HepG2 (cell line): ENCODE data around the gene C1orf35. TPM values are rescaled to one million over a fixed set of nuclear protein-coding genes. Genes with fewer than 3 reads are reported as not detected.

Source experiments
- ARID5B ChIP-seq: IDR thresholded peaks from 2 replicates; pipeline ENCODE4 v1.4.0; 2020; ENCODE audit warnings: mild to moderate bottlenecking, missing genetic modification reagents
- EHMT2 ChIP-seq: fragments of 200-600 bp; sonication (generic); IDR thresholded peaks from 2 replicates; pipeline ENCODE4 v1.7.0; 2017; ENCODE audit warnings: antibody characterized with exemption, low read depth, low read length, borderline replicate concordance
- ESRRA ChIP-seq: sonication (generic); formaldehyde crosslinking; IDR thresholded peaks from 2 replicates; pipeline ENCODE4 v1.5.1; 2020; ENCODE audit warnings: mild to moderate bottlenecking, low read depth, missing genetic modification reagents
- GMEB2 ChIP-seq: IDR thresholded peaks from 2 replicates; pipeline ENCODE4 v1.6.1; 2016; ENCODE audit warnings: missing biosample characterization, missing genetic modification reagents, low read depth
- HMG20A ChIP-seq: IDR thresholded peaks from 2 replicates; pipeline ENCODE4 v1.6.1; 2016; ENCODE audit warnings: borderline replicate concordance
- IRF2 ChIP-seq: IDR thresholded peaks from 2 replicates; pipeline ENCODE4 v1.6.1; 2018; ENCODE audit warnings: missing genetic modification reagents, missing compliant biosample characterization
- PATZ1 ChIP-seq: sonication (generic); formaldehyde crosslinking; IDR thresholded peaks from 2 replicates; pipeline ENCODE4 v1.4.0; 2020; ENCODE audit warnings: missing genetic modification reagents
- TBX2 ChIP-seq: sonication (generic); formaldehyde crosslinking; IDR thresholded peaks from 2 replicates; pipeline ENCODE4 v1.5.0; 2020; ENCODE audit warnings: missing genetic modification reagents, mild to moderate bottlenecking, borderline replicate concordance
- ZNF326 ChIP-seq: sonication (generic); formaldehyde crosslinking; IDR thresholded peaks from 2 replicates; pipeline ENCODE4 v1.4.0; 2020; ENCODE audit warnings: missing genetic modification reagents, borderline replicate concordance
- ZNF407 ChIP-seq: sonication (generic); formaldehyde crosslinking; IDR thresholded peaks from one replicate; pipeline ENCODE4 v1.5.1; 2020; ENCODE audit warnings: mild to moderate bottlenecking, missing genetic modification reagents; ENCODE audit errors: not compliant biosample characterization
- ZNF460 ChIP-seq: sonication (generic); formaldehyde crosslinking; IDR thresholded peaks from 2 replicates; pipeline ENCODE4 v1.5.1; 2020; ENCODE audit warnings: missing genetic modification reagents, mild to moderate bottlenecking, borderline replicate concordance
- ZNF652 ChIP-seq: IDR thresholded peaks from 2 replicates; pipeline ENCODE4 v1.6.1; 2016; ENCODE audit warnings: low read depth, borderline replicate concordance
- polyA plus RNA-seq, 8 experiments: library from polyadenylated mRNA; depleted of rRNA in 3 of 8; stranded (reverse) in 7 of 8; unstranded in 1 of 8; fragments of >200 nt; fragmentation: Illumina TruSeq in 4 of 8; extraction: Trizol in 4 of 8; gene quantifications; 2 replicates each; pipeline versions ENCODE4 v1.2.1 to v1.2.3, GENCODE V29; 2011 to 2016; ENCODE audit warnings: low read depth in 4 of 8, missing spikeins in 1 of 8, mixed read lengths in 1 of 8; ENCODE audit not compliant: insufficient read depth in 1 of 8
- total RNA-seq, 5 experiments: library from RNA; depleted of rRNA; stranded (reverse); fragments of >200 nt; fragmentation: Illumina TruSeq; extraction: Trizol; gene quantifications; 2 replicates each; pipeline ENCODE4 v1.2.3, GENCODE V29; 2016; ENCODE audit warnings: low read depth in 1 of 5

The C1orf35 gene
- total and polyA plus RNA-seq, 2 of the 13 experiments (the other 11 are each of a cell fraction or from before 2014, with no cell fraction given) = 8.1 to 19.3 TPM

DNA sequence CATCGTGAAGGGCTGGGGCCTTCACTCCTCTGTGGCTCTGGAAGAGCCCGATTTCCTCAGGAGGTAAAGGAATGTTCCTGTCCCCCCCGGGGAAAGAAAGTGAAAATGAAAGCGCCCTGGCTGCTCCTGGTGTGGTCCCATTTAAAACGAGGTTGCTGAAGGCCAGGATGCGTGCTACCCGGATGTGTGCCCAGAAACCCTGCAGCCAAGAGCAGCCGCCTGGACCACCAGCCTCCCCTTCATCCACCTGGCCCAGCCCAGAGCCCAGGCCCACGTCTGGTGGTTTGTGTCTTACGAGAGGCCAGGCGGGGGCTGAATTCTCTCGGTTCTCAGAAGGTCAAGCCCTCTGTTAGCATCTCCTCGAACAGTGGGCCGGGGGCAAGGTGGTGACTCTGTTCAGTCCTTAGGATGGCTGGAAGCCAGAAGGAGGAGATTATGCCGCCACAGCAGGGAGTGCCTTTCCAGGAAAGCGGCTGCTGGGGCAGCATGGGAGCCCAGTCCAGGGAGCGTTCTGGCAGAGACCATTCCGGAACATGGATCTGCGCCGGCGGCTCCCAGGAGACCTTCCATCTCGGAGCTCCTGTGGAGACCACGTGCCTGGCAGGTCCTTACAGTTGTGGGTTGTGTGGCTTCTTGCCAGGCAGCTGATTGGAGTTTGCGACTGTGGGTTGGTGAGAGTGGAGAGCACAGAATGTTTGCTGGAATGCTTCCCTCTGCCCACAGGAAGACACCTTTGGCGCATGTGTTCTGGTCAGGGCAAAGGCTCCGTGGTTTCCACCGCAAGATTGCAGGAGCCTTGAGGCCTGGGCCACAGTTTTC, 38.3 kb upstream of the C1orf35 start (continued):
- TF ChIP-seq EHMT2 (no peak), ZNF460 (CRISPR knock-in tag) (no peak), ESRRA (no peak), PATZ1 (no peak), ARID5B (no peak), ZNF407 (CRISPR knock-in tag) (peak; percentile 16), ZNF326 (CRISPR knock-in tag) (no peak), GMEB2 (CRISPR knock-in tag) (no peak), ZNF652 (CRISPR knock-in tag) (no peak), TBX2 (no peak), IRF2 (0 out of 2 replicates have a peak, but pooled peaks have one; percentile 46), HMG20A (CRISPR knock-in tag) (no peak)
